ENCODE measurements around the gene SOS2.

GRCh38 chr14:50229681-50230080, 1.7 kb downstream of the SOS2 start:
- TF ChIP-seq EZH2 (IDR thresholded peaks at IDR 0.05; ENCODE audit: borderline replicate concordance, low read depth, low read length, poor library complexity, severe bottlenecking) (no peak), CTCF (conservative IDR thresholded peaks at IDR 0.05; ENCODE audit: low read depth, low read length) (no peak)

Measured in A673 (cell line).